Measurements from ENCODE around the gene GPD1.
"Not testable (repeated sequence)": the region's sequence is repeated elsewhere in the genome, so short reads cannot be mapped to it uniquely, and the experiment has no call there.

GPD1 gene

DNA sequence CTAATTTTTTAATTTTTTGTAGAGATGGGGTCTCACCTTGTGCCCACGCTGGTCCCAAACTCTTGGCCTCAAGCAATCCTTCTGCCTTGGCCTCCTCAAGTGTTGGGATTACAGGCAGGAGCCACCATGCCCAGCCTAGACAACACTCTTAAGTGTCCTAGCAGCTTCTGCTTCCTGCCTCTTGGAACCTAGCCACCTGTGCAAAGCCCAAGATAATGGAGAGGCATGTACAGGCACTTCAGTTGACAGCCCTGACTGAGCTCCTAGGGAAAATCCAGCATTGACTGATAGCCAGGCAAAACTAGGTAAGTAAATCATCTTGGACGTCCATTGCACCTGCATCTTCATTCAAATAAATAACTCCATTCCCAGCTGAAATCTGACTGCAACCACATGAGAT is 23.7 kb downstream of the GPD1 start:
- TF ChIP-seq, protein P1, sequence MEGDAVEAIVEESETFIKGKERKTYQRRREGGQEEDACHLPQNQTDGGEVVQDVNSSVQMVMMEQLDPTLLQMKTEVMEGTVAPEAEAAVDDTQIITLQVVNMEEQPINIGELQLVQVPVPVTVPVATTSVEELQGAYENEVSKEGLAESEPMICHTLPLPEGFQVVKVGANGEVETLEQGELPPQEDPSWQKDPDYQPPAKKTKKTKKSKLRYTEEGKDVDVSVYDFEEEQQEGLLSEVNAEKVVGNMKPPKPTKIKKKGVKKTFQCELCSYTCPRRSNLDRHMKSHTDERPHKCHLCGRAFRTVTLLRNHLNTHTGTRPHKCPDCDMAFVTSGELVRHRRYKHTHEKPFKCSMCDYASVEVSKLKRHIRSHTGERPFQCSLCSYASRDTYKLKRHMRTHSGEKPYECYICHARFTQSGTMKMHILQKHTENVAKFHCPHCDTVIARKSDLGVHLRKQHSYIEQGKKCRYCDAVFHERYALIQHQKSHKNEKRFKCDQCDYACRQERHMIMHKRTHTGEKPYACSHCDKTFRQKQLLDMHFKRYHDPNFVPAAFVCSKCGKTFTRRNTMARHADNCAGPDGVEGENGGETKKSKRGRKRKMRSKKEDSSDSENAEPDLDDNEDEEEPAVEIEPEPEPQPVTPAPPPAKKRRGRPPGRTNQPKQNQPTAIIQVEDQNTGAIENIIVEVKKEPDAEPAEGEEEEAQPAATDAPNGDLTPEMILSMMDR (IDR thresholded peaks at IDR 0.05; ENCODE audit: extremely low read depth, missing control alignments): no peak
- DNase-seq (ENCODE audit: low spot score): no peak

DNA sequence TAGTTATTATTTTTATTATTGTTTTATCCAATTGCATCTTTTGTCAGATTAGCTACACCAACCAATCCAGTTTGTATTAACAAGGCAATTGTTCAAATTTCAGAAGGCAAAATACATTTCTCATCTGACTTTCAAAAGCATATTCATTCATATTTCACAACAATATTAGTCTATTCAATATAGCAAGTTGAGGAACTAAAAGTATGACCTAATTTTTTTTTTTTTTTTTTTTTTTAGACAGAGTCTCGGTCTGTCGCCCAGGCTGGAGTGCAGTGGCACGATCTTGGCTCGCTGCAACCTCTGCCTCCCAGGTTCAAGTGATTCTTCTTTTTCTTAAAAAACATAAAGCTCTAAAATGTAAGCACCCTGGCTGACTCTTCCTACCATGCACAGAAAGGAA is 25.5 kb downstream of the GPD1 start:
- no peak for DNase-seq (ENCODE audit: low spot score)
- TF ChIP-seq, protein P1 (IDR thresholded peaks at IDR 0.05; ENCODE audit: extremely low read depth, missing control alignments): no peak

DNA sequence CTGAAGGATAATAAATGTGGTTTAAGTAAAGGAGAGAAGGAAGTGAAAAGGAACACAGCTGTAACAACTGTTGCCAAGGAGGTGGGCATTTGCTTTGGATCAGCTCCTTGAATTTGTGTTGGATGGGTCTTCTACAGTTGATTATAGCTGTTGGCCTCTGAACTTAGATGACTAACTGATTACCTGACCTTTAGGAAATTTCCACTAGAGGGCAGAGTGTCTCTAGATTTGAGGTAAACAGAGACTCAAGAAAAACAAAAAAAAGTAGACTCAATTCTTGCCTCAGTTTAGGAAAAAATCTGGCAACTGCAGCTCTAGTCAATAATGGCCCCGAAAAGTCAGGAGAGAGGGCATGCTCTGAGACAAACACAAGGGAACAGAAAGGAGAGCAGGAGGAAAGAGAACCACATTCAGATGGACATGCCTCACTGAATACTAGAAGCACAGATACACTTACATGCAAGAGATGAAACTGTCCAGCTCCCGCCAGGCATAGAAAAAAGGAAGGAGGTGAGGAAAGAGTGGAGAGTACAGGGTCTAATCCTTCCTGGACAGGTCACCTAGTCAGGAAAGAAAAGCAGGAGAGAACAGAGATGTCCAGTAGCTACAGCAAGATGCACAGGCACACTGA is 28.8 kb downstream of the GPD1 start:
- peak; percentile 37 for DNase-seq (ENCODE audit: low spot score)
- TF ChIP-seq, protein P1 (IDR thresholded peaks at IDR 0.05; ENCODE audit: extremely low read depth, missing control alignments): peak; percentile 14

DNA sequence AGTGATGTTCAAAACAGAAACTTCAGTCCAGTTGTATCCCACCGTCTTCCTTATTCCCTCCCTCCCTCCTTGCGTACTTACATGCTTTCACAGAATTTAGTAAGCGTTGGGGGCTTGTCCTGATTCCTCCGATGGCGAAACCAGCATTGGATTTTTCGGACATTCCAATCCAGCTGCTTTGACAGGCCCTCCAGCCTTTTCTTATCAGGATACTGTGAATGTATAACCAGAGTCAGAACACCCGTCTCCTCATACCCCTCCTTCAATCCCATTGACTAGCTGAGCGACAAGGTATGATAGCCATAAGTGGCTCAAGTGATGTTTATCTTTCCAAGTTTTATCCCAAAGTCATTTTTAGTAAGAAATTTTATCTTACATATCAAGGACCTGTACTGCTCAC is 39.2 kb downstream of the GPD1 start:
- no peak for DNase-seq (ENCODE audit: low spot score)
- TF ChIP-seq, protein P1 (IDR thresholded peaks at IDR 0.05; ENCODE audit: extremely low read depth, missing control alignments): no peak

DNA sequence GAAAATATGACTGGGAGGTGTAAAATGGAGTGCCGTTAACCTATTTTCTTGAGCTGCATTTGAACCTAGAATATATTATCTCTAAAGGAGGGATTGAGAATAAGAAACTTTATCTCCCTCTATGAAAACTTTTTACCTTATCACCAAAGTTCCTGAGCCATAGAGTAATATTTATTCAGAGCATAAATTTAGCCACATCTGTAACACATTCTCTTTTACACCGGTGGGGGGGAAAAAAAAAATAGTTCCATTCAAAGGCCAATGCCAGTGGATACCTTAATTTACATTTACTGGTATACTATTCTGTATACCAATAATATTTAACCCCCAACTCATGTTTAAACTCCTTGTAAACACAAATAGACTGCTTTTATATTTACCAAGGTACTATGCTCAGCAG is 41.6 kb downstream of the GPD1 start:
- TF ChIP-seq, protein P1 (IDR thresholded peaks at IDR 0.05; ENCODE audit: extremely low read depth, missing control alignments): no peak
- no peak for DNase-seq (ENCODE audit: low spot score)

DNA sequence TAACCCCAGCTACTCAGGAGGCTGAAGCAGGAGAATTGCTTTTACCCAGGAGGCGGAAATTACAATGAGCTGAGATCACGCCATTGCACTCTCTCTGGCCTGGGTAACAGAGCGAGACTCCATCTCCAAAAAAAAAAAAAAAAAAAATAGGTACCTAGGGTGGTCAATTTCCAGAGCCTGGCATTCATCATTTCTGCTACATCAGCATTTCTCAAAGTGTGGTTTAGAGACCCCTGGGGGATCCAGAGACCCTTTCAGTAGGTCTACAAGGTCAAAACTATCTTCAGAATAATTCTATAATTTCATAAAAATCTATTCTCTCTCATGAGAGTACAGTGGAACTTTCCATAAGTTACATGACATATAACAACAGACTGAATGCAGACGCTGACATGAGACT is 43.5 kb downstream of the GPD1 start:
- TF ChIP-seq, protein P1 (IDR thresholded peaks at IDR 0.05; ENCODE audit: extremely low read depth, missing control alignments): no peak
- DNase-seq (ENCODE audit: low spot score): no peak

DNA sequence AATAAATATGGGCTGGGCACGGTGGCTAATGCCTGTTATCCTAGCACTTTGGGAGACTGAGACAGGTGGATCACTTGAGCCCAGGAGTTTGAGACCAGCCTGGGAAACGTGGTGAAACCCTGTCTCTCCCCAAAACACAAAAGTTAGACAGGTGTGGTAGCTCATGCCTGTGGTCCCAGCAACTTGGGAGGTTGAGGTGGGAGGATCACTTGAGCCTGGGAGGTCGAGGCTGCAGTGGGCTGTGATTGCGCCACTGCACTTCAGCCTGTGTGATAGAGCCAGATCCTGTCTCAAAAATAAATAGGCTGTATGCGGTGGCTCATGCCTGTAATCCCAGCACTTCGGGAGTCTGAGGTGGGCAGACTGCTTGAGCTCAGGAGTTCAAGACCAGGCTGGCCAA is 44.2 kb downstream of the GPD1 start:
- DNase-seq (ENCODE audit: low spot score): not testable (repeated sequence)

DNA sequence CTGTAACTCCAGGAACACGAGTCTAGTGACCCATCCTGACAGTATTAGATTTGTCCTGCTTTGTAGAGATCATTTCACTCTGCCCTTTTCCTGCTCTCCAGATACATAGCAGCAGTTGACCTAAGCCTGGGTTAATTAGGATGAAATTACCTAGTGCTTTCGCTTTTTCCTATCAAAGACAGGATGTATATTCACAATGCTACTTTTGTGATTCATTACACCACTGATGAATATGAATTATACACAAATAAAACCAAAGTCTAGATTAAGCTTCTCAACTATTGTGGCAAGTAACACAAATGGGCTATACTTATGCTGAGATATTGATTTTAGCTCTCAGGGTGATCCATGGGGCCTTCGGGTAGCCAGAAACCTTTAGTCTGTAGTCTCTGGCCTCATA is 45.5 kb downstream of the GPD1 start:
- TF ChIP-seq, protein P1 (IDR thresholded peaks at IDR 0.05; ENCODE audit: extremely low read depth, missing control alignments): no peak
- DNase-seq (ENCODE audit: low spot score): no peak

Data from GM20000 (cell line).